Measurements from ENCODE around the gene PARP6. TPM values are rescaled to one million over a fixed set of nuclear protein-coding genes. Genes with fewer than 3 reads are reported as not detected.

PARP6 gene
- total and polyA plus RNA-seq, 9 of the 15 experiments (the other 6 are each of a cell fraction or from before 2014, with no cell fraction given): 14.8 to 83.2 (median 28.3) TPM

- Histone ChIP-seq H3K36me3 (ENCODE audit: control insufficient read depth, insufficient read depth, low read length) (peaks cover 18% of the 10 kb centered on the region; the same call in 2 of the 3 replicates), H3K9me3 (replicated peaks; ENCODE audit: control insufficient read depth, insufficient read depth, low read depth, low read length) (no peaks in the 10 kb centered on the region), H3K27me3 (ENCODE audit: control insufficient read depth in 2 of 2, insufficient read depth in 2 of 2, low read length in 2 of 2) (no peaks in the 10 kb centered on the region), H3K79me2 (ENCODE audit: control insufficient read depth, insufficient read depth, low read length) (peaks cover 13% of the 10 kb centered on the region), H3K4me2 (ENCODE audit: insufficient read depth, low read length) (peak overlapping the region; percentile 96), H2AFZ (ENCODE audit: low read depth, low read length) (peak overlapping the region; percentile 79), H3K9me1 (ENCODE audit: control insufficient read depth, insufficient read depth, low read length) (no peaks in the 10 kb centered on the region), H4K20me1 (replicated peaks; ENCODE audit: control insufficient read depth, insufficient read depth, low read length) (no peaks in the 10 kb centered on the region), H3K27ac (ENCODE audit: extremely low read depth, low read depth, low read length) (peak overlapping the region; percentile 97), H3K4me1 (replicated peaks in 1 of 2; ENCODE audit: control insufficient read depth in 2 of 2, insufficient read depth in 2 of 2, low read length in 2 of 2) (peaks cover 30 to 39% of the 10 kb centered on the region in 2 experiments), H3K9ac (ENCODE audit: insufficient read depth in 1 of 2, low read depth in 2 of 2, low read length in 2 of 2) (peak overlapping the region; percentile 83 to 91; a peak in 3 of 4 replicates), H3K4me3 (peak overlapping the region; percentile 54)
- TF ChIP-seq MCM5 (IDR thresholded peaks at IDR 0.05; ENCODE audit: low read depth) (no peak), ZNF197 (CRISPR knock-in tag; IDR thresholded peaks at IDR 0.05; ENCODE audit: low read depth) (no peak), ESRRA (IDR thresholded peaks at IDR 0.05; ENCODE audit: borderline replicate concordance, low read depth) (peak; percentile 76), ZNF134 (CRISPR knock-in tag; conservative IDR thresholded peaks at IDR 0.05) (no peak), FOXO4 (CRISPR knock-in tag; IDR thresholded peaks at IDR 0.05) (no peak), PTRF (tag; IDR thresholded peaks at IDR 0.05) (no peak), ZNF780A (CRISPR knock-in tag; IDR thresholded peaks at IDR 0.05) (no peak), JUNB (CRISPR knock-in tag; conservative IDR thresholded peaks at IDR 0.05) (no peak), UBTF (IDR thresholded peaks at IDR 0.05; ENCODE audit: borderline replicate concordance in 1 of 2, low read depth in 2 of 2, low read length in 2 of 2) (0 out of 4 replicates have a peak, but pooled peaks of 1 of the 2 experiments have one; percentile 22)
- WGBS (ENCODE audit: insufficient coverage, low coverage, missing lambda C conversion rate): 0% methylated on average over 2 of the region's 2 CpGs
- ChIA-PET POLR2A (interaction anchor here (2.0 kb wide), 1 partner anchor 9 kb away, joined by 13 read pairs; no protein-coding TSS in a partner anchor), CTCF (ENCODE audit: low intra/inter-chr PET ratio) (no interaction called here)
- intact Hi-C loops (cut with micrococcal nuclease): loop anchor here (2.0 to 10.0 kb wide), 2 partner anchors 36 to 238 kb away; partner anchors contain the start of genes ARIH1 and PARP6
- no TSS peak for BruUV-seq (replicated peaks)
- FAIRE-seq: peak; percentile 37
- in situ Hi-C loops (cut with MboI): no loop called here
- ATAC-seq: peak; percentile 2; the same call in 1 of the 3 replicates
- peak in 1 of 4 experiments; percentile 30 for DNase-seq (ENCODE audit: extremely low read depth in 1 of 4, low spot score in 3 of 4)
Measured at GRCh38 chr15:72236381-72237003, 35.9 kb downstream of the PARP6 start.
